ENCODE measurements around the gene NOX5.

The NOX5 gene

GRCh38 chr15:69085325-69086081 is 71.0 kb downstream of the NOX5 start:
- no peak for DNase-seq

DNA sequence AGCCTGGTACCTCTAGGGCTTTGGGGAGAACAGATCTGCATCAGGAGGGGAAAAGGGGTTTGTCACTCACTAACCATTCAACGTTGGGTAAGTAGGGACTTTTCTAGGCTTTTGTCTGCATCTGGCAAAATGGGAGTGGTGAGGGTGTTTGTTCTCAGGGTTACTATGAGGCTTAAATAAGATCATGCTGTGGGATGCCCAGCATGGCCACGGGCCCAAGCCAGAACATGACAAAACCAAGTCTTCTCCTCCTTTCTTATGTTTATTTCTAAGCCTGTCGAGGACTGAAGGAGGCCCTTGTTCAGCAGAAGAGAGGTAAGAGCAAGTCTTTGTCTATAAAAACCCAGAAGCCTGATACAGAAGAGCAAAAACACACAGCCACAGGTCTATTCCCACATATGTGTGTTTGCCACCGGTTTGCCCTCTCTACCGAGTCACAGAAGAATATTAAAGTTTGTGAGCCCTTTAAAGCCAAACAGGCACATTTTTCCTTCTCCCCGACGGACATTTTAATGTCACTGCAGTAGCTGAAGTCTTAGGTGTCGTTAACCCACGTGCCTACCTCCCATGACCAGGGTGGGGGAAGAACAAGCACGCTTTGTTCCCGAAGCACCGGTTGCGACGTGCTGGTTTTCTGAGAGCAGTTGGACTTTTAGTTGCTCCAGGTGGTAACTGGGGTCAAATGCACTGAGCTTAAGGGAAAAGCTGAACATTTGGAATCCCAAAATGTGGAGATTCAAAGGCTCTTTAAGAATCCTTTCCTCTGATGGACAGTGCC is 72.1 kb downstream of the NOX5 start:
- DNase-seq: no peak

- no peak for DNase-seq
Observed at GRCh38 chr15:69087366-69087976, 73.0 kb downstream of the NOX5 start.

GRCh38 chr15:69088300-69088965 is 73.9 kb downstream of the NOX5 start:
- no peak for DNase-seq

- DNase-seq: no peak
Observed at GRCh38 chr15:69089258-69089657, 74.8 kb downstream of the NOX5 start.

DNA sequence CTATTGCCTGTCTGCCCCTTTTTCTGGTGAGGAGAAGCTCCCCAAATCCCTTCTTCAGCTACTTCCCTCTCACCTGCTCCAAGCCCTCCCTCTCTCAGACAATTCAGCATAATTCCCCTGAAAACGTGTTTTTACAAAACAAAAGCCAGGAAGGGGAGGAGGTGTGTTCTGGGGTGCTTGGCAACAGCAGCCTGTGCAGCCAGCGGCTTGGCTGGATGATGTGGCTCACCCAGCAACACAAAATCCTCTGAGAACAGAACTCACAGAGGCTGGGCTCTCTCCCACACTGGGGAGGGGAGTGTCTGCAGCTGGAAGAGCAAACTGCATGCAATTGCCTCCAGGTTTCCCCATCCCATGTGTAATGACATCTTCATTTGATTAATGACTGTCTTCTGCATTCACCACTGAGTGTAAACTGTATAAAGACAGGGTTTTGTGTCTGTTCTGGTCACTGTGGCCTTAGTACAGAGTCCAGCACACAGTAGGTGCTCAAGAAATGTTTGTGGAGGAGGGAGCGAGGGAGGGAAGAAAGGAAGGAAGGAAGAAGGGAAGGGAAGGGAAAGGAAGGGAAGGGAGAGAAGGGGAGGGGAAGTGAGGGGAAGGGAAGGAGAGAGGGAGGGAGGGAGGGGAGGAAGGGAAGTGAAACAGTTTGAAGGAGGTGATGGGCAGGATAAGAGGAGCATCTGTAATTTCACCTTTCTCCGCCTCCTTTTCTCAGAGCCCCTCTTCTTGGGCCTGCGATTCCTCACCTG is 75.9 kb downstream of the NOX5 start:
- DNase-seq: no peak

GRCh38 chr15:69091654-69092053 is 77.2 kb downstream of the NOX5 start:
- no peak for DNase-seq

GRCh38 chr15:69092159-69092558 is 77.7 kb downstream of the NOX5 start:
- no peak for DNase-seq

DNA sequence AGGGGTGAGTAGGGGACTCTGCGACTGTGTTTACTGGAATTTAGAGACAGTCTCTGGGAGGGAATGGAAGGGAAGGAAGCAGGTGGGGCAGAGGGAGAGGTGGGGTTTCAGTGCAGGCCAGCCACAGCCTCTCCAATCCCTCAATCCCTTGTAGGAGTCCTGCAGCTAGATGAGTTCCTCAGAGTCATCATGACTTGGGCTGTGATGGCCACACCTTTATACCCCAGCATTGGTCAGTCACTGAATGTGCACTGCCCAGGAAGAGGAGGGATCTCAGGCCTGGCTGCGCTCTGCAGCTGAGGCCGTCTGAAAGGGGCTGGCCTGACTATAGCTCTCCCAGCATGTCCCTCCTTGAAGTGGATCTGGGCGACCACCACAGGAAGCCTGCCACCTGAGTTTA is 78.6 kb downstream of the NOX5 start:
- no peak for DNase-seq

DNA sequence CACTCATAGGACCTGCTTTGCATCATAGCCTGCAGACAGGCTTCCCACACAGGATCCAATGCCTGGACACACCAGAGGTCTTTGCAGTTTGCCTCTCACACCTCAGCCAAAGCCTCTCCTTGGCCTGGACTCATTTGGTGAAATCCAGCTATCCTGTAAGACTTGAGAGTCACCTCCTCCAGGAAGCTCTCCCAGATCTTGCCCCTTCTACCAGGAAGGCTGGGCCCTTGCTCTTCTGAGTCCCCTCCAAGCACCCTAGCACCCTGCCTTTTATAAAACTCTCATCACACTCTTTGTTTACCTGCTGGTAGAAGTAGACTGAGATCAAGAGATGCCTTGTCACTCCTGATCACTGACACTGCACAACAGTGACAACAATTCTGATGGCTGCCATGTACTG is 79.1 kb downstream of the NOX5 start:
- DNase-seq: no peak

DNA sequence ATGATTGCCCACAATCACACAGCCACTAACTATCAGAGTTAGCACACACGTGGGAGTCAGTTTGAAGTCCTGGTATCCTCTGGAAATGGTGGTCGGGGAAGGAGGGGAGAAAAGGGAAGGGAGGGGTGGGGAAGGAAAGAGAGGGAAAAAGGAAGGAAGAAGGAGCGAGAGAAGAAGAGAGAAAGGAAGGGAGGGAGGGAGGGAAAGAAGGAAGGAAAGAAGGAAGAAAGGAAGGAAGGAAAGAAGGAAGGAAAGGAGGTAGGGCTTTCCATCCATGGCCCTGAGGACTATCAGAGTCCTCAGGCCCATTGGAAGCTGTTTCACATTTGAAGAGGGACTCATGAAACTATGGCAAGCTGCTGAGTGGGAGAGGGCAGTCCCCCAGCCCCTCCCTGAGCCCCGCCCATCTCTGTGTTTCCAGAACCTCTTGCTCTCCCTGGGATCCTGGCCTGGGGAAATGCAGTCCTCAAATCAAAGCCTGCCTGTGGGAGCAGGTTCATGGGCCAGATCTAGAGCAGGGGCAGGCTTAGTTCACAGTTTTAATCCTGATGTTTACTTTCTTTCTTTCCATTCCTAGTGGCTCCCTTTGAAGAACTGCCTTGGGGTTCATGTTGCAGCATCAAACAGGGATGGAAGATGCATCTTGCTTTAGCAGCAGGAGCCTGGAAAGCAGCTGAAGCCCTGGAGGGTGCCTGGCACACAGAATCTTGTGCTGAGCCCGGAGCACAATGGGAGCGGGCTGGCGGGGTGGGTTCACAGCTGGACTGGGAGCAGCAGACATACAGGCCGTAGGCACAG is 79.8 kb downstream of the NOX5 start:
- DNase-seq: no peak

GRCh38 chr15:69095274-69095673 is 80.8 kb downstream of the NOX5 start:
- no peak for DNase-seq

DNA sequence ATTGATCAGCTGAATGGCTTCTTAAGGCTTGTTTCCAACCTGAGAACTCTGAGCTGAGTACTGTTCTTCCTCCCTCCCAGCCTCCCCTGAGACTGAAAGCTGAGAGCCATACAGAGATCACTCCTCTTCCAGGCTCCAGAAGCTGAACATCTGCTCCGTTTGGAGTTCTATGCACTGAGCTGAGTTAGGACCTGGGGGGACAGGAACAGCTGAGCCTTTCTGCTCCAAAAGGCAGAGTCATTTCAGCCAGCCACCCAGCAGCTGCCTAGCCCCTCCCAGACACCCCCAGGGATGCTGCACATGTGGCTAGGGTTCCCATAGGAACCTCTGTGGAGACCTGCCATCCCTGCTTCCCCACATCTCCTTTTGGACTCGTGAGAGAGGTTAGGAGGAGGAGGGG is 81.7 kb downstream of the NOX5 start:
- no peak for DNase-seq

- no peak for DNase-seq
Observed at GRCh38 chr15:69096626-69097025, 82.1 kb downstream of the NOX5 start.

DNA sequence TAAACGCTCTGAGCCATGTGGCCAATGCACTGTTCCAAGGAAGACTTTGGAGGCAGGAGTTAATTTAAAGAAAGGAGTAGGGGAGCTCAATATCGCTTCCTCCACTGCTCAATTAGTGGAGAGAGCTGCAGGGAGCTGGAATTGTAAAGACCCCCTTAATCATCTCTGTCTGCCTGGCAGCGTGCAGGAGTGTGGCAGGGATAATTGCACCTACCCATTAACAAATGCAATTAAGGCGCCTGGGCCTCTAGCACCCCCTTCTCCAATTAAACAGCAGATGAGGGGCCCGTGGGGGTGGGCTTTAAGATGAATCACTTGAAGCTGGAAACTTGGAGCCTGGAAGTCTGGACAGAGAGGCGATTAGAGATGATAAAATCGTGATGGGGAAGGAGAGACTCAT is 84.3 kb downstream of the NOX5 start:
- DNase-seq: no peak

- no peak for DNase-seq
Observed at GRCh38 chr15:69099941-69100340, 85.4 kb downstream of the NOX5 start.

- DNase-seq: no peak
Observed at GRCh38 chr15:69100821-69101220, 86.3 kb downstream of the NOX5 start.

- DNase-seq: no peak
Observed at GRCh38 chr15:69104050-69104750, 89.7 kb downstream of the NOX5 start.

- DNase-seq: no peak
Observed at GRCh38 chr15:69105451-69105985, 91.0 kb downstream of the NOX5 start.

DNA sequence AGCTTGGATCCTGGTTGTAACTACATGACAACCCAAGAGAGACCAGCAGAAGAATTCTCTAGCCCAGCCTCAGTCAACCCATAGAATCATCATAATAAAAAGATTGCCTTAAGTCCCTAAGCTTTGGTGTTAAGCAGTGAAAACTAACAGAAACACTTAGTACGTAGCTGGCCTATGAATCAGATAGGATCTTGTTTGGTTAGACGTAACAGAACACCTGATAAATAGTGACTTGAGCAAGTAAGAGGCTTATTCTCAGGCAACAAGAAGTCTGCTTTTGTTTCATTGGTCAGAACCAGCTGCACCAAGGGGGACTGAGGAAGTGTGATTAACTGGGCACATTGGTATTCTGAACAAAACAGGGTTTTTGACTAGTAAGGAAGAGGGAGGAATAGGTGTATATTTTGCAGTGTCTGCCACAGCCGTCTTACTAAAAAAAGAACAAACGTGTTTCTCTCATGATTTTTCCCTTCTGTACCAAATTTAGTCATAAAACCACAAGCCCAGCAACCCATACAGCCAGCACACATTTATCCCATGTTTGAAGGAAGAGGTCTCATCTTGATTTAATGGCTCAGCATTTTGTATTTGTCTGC is 92.6 kb downstream of the NOX5 start:
- DNase-seq: no peak

All from DMS79 treated with DMSO at 0.1 percent for 48 hours (cell line).